Hindlimb muscle (tissue), 1 donor: ENCODE data around the gene ARL4C. TPM values are rescaled to one million over a fixed set of nuclear protein-coding genes. Genes with fewer than 3 reads are reported as not detected.
A peak's percentile ranks its signal among the peaks of the same experiment; 100 is the strongest.

ENCODE experiments used
- DNase-seq: peaks from one replicate; pipeline ENCODE4 v3.0.0-alpha.2; 2013
- polyA plus RNA-seq: library from polyadenylated mRNA; unstranded; fragments of 120-200 nt; gene quantifications from one replicate; pipeline ENCODE4 v1.2.1, GENCODE V29; 2013; ENCODE audit not compliant: insufficient read length

The ARL4C gene, protein sequence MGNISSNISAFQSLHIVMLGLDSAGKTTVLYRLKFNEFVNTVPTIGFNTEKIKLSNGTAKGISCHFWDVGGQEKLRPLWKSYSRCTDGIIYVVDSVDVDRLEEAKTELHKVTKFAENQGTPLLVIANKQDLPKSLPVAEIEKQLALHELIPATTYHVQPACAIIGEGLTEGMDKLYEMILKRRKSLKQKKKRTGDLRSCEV
- 4.1 TPM for polyA plus RNA-seq

DNA sequence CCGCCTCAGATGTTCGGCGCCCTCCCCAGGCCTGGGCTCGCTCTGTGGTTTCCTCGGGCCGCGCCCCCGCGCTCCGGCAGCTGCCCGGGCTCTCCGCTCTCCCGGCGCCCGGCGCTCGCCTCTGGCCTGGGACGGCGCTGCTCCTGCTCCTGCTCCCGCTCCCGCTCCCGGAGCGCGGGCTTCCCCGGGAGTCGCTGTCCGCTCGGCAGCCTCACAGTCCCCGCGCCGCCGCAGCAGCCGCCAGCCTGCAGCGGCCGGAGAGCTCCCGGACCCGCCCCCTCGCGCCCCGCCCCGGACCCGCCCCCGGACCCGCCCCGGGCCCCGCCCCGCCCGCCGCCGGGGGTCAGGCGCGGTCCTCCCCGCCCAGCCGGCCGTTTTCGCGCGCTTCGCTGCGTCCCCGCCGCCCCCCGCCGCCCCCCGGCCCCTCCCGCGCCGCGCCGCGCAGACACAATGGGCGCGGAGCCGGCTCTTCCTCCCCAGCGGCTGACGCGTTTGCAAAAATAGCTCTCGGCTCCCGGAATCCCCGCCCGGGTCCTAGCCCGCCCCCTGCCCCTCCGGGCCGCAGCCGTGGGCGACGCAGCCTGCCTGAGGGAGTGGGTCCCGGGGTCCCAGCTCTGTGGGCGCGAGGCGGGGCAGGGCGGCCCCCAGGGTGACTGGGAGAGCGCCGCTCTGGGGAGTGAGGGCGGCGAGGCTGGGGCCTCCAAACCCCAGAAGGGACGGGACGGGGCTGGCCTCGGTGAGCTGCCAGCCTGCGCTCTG is at the start of gene ARL4C:
Gene ARL4C (minus strand): TSS at position 247 of the 759 bp plus-strand sequence. CDS start 495 bp downstream, outside the sequence.
- peak; percentile 78 for DNase-seq

DNA sequence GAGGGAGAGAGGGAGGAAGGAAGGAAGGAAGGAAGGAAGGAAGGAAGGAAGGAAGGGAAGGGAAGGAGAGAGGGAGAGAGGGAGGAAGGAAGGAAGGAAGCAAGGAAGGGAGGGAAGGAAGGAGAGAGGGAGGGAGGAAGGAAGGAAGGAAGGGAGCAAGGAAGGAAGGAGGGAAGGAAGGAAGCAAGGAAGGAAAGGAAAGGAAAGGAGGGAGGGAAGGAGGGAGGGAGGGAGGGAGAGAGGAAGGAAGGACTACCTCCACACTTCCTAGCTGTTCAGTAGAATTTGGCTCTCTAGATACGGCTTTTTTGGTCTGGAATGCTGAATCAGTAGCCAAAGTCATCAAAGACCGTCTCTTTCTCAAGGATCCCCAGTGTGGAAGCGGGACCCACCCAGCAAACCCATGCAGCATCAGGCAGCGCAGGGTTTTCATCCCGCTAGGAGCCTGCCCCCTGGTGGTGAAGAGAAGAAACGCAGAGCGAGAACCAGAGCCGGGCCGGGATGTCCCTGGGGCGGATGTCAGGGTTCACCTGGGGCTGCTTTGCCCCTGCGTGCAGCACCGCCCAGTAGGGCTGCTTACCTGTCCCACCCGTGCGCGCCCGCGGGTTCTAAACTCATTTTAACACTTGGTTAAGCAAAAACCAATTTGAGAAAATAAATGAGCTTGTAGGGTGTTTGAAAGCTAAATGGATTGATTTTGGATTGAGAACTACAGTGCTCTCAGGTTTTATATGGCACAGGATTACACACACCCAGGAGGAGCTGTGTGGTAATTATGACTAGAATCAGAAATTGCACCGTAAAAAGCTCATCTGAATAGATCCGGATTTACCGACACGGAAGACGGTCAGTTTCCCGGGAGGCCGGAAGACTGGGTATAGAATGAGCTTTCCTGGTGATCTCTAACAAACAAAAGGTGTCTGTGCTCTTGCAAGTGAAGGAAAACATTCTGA is 48.1 kb upstream of the ARL4C start:
- peak; percentile 46 for DNase-seq

DNA sequence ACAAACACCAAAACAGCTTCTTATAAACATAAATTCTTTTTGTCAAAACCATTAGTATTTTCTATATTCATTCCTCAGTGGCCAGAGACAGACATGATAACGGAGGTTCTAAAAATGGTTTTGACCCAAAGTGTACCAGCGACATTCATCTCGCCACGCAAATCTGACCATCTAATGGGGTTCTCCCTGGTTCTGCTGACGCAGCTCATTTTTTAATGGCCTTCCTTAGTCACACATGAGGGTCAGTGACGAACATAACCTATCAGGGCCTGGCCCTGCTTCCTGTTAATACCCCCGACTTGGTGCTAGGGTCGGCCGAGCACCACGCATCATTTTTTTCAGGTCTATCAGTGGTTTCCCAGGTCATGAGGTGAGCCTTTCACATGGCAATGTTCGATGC is 45.9 kb upstream of the ARL4C start:
- DNase-seq: no peak

DNA sequence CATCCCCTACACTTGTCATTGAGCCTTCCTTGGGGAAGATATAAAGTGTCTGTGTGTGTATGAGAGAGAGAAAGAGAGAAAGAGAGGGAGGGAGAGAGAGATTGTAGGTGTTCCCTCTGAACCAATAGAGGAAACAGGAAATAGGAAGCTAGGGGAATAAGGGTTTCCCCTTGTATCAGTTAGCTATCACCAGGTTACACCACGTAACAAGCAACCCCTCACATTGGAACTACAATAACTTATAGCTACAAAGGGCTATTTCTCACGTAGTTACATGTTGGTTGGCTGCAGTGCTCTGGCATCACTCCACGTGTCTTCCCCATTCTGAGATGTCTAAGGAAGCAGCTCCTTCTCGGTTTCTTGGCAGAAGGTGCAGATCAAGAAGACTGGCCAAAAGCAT is 41.0 kb upstream of the ARL4C start:
- no peak for DNase-seq

DNA sequence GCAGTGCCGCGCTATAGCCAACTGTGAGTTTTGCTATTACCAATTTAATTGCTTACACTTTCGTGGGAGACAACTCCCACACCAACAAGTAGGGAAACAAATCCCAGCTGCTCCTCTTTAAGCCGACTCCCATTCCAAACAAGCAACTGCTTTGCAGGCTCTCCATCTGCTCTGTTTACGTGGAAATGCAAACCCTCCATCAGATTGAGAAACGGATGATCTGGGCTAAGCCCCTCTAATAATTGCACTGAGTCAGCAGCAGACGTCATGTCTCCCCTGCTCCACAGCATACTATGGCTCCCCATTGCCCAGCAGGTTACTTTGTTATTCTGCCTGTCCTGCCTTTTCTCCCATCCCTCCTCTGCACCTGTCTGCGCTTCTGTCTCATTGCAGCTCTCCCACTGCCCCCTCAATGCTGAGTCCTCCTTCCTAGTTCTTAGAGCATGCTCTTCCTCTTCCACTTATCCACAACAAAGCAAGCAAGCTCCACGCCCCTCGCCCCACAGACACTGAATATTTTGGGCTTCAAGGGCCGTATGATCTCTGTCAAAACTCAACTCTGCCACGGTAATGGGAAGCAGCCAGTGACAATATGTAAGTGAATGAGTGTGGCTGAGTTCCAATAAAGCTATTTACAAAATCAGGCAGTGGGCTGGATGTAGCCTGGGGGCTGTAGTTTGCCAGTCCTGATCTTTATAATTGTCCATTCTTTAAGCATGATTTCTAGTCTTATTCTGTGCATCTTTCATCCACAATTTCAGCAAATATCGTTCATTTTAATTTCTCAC is 39.5 kb upstream of the ARL4C start:
- no peak for DNase-seq

DNA sequence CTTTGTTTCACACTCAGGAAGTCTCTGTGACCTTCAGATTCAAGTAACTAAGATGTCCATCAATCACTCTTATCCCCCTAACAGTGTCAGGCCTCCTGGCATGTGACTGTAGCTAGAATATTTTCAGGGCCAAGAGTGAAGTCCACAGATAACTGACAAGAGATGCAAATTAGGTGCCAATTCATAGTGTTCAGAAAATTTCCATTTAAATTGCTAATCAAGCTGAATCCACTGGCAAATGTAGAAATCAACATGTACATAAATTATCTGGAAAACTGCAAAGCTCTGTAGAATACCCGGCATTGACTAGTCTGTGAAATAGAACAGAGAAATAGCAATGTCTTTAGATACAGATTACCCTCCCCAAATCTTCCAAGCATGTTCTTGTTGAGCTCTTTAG is 38.6 kb upstream of the ARL4C start:
- no peak for DNase-seq

DNA sequence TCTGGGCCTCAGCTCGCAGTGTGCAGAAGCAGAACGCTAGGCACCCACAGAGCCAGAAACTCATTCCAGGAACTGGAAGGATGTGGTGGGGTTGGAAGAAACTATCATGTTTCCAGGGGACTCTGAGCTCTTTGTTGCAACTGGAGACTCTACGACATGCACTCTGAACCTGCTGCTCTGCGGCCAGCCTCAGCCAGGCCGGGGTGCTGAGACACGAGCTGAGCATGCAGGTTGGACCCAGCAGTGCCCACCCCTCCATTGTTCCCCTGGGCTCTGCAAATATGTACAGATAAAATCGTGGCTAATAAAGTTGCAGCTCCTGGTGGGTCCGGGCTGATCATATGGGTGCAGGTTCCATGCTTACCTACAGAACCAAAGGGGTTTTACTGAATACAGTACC is 37.6 kb upstream of the ARL4C start:
- DNase-seq: no peak

DNA sequence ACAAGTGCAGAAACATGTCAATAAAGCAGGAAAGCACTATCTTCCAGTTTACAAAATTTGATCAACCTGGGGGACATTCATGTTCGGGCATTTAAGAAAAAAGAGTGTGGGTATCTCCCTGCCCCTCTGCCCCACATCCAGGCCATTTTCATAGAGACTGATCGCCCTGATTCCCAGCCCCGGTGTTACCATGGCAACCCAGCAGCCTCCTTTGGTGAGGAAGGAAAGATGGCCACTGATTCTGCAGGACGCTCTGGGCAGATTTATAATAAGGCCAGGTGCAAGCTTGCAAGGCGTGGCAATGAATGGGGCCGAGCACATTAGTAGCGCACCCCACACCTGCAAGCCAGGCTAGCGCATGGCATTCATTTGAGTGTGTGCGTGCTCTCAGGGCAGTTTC is 36.7 kb upstream of the ARL4C start:
- DNase-seq: no peak

DNA sequence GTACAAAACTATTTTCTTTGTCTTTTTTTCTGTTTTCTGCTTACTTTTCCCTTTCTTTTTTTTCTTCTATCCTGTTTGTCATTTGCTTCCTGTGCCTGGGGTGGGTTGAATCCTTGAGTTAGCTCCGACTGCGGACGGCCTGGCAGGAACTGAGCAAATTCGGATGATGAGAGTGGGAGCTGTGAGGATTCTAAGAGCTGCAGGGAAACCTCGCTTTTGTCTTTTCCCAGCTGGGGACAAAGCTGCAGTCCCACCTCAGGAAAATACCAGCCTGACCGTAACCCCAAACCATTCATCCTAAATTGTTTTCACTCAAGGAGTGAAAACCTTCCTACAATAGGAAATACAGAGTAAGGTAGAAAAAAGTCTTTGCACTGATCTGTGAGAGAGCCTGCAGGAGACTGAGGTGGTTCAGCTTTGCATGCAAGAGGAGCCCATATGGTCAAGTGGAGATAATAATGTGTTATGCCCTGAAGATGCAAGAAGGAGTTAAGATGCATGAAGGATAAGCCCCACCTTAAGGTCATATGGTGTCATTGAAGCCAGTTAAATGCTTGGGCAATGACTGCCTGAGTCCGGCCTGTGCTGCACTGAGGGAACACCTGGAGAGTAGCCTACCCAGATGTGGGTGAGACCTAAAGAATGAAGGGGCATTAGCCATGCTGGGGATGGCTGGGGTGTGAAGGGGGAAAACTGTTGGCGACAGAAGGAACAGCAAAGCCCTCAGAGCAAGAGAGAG is 31.7 kb upstream of the ARL4C start:
- DNase-seq: no peak

DNA sequence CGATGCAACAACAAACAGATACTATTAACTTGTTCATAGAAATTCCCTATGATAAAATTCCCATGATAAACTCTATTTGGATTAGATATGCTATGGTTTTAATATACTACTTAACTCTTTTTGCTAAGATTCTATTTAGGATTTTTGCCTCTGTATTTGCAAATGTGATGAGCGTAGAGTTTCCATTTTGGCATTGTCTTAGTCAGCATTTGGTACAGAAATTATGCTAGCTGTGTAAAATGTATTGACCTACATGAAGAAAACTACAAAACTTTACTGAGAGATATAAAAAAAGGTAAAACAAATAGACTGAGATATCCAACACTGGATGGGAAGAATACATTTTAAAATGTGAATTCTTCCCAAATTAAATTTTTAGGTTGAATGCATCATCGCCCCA is 29.8 kb upstream of the ARL4C start:
- DNase-seq: no peak

DNA sequence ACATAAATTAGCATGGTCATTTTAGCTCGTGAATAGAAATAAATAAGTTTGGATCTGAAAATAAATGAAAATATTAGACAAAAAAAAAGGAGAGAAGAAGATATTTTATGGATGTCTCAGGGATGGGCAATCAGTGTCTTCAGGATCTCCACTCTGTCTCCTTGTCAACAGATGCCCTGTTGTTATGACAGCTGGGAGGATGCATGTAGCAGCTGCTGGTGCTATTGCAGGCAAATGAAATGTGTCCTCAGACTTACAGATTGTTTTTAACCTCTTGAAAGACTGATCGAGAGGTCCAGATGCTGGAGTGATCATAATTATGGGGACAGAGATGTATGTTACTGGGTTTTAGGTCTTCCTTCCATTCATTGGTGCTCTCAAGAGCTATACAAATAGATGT is 24.7 kb upstream of the ARL4C start:
- no peak for DNase-seq

DNA sequence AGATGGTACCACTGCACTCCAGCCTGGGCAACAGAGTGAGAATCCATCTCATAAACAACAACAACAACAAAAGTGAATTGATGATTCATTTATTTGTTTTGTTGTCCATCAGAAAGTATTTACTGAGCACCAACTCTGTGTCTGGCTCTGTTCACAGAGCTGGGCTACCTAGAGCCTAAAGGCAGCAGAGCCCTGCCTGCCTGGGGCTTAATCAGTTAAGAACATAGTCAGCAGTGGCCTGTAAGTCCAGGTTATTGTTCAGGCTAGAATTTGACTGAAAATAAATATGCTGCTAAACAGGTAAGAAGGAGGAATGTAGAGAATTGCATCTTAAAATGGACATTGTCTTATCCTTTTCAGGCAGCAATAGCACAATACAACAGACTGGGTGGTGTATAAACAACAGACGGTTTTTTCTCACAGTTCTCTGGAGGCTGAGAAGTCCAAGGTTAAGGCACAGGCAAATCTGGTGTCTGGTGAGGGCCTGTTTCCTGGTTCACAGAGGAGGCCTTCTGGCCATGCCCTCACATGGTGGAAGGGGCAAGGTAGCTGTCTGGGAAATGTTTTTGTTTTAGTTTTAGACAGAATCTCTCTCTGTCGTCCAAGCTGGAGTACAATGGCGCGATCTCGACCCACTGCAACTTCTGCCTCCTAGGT is 22.2 kb upstream of the ARL4C start:
- no peak for DNase-seq

DNA sequence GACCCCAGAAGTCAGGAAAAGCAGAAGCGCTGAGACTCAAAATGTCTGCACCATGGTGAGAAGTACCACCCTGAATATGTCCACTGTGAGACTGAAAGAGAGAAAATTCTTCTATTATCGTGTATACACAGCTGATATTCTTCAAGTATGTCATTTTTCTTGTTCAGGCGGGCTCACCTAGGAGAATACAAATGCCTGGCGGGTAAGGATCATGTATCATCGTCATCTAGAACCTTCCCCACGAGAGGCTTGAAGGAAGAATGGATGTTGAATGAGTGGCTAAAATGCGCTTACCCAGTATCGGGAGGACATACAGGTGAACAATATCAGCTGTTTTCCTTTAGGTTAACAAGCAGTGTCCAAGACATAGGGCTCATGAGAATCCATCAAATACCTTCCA is 21.1 kb upstream of the ARL4C start:
- no peak for DNase-seq

DNA sequence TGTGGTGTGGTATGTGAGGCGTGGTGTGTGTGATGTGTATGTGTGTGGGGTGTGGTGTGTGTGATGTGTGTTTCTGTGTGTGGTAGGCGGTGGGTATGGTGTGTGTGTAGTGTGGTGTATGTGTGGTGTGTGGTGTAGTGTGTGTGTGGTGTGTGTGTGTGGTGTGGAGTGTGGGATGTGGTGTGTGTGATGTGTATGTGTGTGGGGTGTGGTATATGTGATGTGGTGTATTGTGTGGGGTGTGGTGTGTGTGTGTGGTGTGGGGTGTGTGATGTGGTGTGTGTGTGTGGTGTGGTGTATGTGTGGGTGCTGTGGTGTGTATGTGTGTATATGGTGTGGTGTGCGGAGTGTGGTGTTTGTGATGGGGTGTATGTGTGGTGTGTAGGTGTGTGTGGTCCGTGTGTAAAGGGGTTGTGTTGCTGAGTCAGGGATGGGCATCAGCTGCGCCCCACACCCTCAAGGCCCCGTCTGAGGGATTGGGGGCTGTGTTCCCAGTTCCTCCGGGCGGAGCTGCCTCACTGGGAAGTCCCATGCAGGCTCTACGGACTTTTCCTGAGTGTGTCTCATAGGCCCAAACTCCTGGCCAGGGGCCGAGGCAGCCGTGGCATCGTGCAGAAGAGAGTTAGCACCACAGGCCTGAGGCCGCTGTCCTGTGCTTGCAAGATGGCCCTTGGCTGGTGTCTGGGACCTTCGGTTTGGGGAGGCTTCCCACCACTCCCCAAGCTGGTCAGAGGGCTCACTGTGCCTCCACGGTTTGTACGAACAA is 18.2 kb upstream of the ARL4C start:
- DNase-seq: no peak

DNA sequence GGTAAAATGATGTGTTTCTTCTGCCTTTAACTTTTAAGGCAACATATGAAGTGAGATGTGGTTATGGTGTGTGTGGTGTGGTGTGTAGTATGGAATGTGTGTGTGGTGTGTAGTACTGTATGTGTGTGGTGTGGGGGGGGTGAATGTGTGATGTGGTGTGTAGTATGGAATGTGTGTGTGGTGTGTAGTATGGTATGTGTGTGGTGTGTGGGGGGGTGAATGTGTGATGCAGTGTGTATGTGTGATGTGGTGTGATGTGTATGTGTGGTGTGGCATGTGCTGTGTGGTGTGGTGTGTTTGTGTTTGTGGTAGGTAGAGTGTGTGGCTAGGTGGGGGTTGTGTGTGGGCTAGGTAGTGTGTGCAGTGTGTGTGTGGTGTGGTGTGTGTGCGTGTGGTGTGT is 17.2 kb upstream of the ARL4C start:
- DNase-seq: no peak

DNA sequence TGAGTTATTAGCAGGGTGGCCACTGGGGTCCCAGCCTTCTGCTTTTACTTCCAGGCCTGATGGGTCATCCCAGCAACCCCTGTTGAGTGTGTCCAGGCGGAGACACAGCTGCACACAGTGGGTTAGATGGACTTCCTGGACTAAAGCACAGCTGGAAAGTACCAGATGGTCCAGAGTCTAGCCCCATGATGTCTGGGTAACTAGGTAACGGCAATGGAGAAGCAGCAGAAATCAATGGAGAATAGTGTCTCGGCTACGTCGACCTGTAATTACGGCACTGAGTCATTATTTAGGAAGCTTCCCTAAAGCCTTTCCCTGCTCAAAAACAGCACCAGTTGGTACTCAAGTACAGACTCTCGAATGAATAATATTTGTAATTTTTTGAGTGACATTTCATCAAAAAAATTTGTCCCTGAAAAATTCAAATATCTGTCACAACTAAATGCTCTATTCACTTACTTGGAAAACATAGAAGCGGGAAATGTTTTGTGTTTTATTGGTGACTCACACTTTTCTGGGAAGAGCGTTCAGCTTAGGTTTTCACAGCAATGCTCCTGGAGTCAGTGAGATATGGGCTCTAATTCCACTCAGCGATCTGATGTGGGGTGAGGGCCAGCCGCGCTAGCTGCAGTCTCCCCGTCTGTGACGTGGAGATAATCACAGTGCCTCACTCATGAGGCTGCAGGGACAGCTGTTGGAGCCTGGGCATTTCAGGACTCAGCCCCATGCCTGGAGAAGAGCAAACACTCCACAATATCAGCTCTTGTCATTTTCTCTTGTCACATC is 16.2 kb upstream of the ARL4C start:
- DNase-seq: no peak

DNA sequence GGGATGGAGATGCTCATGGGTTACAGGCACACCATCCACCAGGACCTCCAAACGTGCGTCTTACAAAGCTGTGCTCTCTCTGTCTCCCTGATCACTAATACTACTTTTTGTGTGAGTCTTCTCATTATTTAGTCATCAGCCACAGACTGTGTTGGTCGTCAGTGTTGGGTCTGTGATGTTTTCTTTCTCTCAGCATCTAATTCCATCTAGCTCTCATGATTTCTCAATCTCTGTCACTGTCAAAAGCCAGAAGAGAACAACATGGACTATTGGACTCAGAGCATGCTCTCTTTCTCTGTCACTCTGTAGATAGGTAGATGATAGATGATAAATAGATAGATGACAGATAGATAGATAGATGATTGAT is 6.0 kb upstream of the ARL4C start:
- no peak for DNase-seq

DNA sequence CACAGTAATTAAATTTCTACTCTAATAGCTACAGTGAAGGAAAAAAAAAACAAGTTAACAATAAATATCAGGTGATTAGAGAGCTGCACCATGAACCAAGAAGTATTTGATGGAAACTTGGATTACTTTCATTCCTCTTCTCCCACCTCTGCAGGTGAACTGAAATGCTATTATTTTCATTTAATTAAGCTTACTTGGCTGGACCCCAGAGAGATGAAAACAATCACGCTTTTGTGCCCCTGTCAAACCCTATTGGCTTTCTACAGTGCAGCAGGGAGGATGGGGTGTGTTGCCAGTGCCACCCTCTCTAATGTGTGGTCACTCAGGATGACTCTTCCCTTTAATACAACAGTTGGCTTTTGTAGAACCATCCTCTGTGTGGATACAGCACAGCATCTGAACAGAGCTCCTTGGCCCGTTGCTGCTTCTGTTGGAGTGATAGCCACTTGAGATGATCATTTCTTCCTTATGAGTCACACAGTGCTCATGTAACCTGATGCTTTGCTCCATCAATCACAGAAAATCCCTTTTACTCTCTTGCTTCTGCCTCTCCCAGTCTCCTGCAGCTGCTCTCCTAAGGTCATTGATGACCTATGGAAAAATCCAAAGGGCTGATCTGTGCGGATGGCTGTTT is 5.5 kb upstream of the ARL4C start:
- DNase-seq: no peak

DNA sequence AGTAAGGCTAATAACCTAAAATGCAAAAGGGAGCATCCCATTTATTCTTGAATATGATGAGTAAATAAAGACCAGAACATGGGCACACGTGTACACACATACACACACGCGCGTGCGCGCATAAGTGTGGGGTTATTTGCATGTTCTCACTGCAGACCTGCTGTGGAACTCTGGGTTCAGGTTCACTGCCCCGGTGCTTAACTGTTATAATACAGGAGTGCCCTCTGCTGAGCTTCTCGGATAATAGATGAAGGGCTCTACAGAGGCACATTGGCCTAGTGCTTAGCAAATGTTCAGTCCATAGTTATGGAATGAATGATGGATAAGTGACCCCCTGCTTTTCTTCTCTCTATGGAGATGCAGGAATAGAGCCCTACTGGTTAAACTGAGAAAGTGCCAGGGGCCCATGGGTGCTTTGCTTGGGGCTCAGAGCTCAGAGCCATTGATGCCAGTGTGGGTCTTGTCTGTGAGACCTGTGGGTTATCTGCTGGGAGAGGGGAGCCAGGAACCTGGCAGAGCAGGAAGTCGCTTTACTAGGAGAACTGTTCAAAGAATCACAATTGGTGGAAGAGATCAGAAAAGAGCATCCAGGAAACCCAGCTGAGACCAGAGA is 3.6 kb upstream of the ARL4C start:
- DNase-seq: no peak
